ENCODE results near the gene LRIG3.

DNA sequence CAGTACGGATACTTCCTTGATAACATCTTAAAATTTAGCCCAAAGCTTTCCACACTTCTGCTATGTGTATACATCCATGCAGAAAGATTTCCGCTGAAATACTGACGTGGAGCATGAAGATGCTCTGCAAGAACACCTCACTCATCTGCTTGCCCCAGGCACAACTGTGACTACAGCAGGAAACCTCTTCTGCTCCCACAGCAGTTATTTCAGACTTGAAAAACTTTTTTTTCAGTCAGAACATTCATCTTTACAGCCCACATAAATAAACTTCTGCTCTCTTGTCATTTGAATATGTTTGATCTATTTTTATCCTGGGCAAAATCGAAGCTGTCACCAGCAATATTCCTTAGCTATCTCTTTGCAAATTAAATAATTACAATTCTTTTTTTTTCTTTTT, 6.8 kb upstream of the LRIG3 start:
- TF ChIP-seq ZBTB7A (IDR thresholded peaks at IDR 0.05; ENCODE audit: borderline replicate concordance, control insufficient read depth, low read depth, low read length): no peak
- no peak for TF ChIP-seq MEF2A (IDR thresholded peaks at IDR 0.05; ENCODE audit: control insufficient read depth, low read depth, low read length)
- TF ChIP-seq, protein P1, sequence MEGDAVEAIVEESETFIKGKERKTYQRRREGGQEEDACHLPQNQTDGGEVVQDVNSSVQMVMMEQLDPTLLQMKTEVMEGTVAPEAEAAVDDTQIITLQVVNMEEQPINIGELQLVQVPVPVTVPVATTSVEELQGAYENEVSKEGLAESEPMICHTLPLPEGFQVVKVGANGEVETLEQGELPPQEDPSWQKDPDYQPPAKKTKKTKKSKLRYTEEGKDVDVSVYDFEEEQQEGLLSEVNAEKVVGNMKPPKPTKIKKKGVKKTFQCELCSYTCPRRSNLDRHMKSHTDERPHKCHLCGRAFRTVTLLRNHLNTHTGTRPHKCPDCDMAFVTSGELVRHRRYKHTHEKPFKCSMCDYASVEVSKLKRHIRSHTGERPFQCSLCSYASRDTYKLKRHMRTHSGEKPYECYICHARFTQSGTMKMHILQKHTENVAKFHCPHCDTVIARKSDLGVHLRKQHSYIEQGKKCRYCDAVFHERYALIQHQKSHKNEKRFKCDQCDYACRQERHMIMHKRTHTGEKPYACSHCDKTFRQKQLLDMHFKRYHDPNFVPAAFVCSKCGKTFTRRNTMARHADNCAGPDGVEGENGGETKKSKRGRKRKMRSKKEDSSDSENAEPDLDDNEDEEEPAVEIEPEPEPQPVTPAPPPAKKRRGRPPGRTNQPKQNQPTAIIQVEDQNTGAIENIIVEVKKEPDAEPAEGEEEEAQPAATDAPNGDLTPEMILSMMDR (IDR thresholded peaks at IDR 0.05 in 2 of 3, conservative IDR thresholded peaks at IDR 0.05 in 1 of 3; ENCODE audit: insufficient read depth in 2 of 3, low read depth in 1 of 3, low read length in 3 of 3): no peak
- TF ChIP-seq, protein P2, sequence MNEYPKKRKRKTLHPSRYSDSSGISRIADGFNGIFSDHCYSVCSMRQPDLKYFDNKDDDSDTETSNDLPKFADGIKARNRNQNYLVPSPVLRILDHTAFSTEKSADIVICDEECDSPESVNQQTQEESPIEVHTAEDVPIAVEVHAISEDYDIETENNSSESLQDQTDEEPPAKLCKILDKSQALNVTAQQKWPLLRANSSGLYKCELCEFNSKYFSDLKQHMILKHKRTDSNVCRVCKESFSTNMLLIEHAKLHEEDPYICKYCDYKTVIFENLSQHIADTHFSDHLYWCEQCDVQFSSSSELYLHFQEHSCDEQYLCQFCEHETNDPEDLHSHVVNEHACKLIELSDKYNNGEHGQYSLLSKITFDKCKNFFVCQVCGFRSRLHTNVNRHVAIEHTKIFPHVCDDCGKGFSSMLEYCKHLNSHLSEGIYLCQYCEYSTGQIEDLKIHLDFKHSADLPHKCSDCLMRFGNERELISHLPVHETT (CRISPR knock-in tag; conservative IDR thresholded peaks at IDR 0.05 in 1 of 2, IDR thresholded peaks at IDR 0.05 in 1 of 2): no peak
- TF ChIP-seq ZFX (CRISPR knock-in tag; IDR thresholded peaks at IDR 0.05): no peak
- TF ChIP-seq SMC3 (conservative IDR thresholded peaks at IDR 0.05; ENCODE audit: insufficient read depth, low read depth, low read length): no peak
- no peak for TF ChIP-seq NRF1 (conservative IDR thresholded peaks at IDR 0.05 in 1 of 2, IDR thresholded peaks at IDR 0.05 in 1 of 2)
- no peak for TF ChIP-seq GATAD2A (IDR thresholded peaks at IDR 0.05)
- no peak for TF ChIP-seq CHD1 (IDR thresholded peaks at IDR 0.05; ENCODE audit: low read length)
- no peak for TF ChIP-seq ZNF384 (IDR thresholded peaks at IDR 0.05; ENCODE audit: low read depth, low read length)
- TF ChIP-seq ZNF24 (IDR thresholded peaks at IDR 0.05): no peak
- TF ChIP-seq MAZ (CRISPR knock-in tag; conservative IDR thresholded peaks at IDR 0.05 in 1 of 2, IDR thresholded peaks at IDR 0.05 in 1 of 2): no peak

Data from K562 (cell line).